Stomach (tissue), 9 donors: ENCODE data around the gene FBXW7. TPM values are rescaled to one million over a fixed set of nuclear protein-coding genes. Genes with fewer than 3 reads are reported as not detected.

Experiments used
- DNase-seq, 2 donors: peaks; one replicate each; pipeline versions ENCODE4 v3.0.0 to v3.0.0-alpha.2; 2013 to 2019
- H3K27ac ChIP-seq, 5 donors: fragments of 200-600 bp in 4 of 5; sonication (generic) in 4 of 5; one replicate each; pipeline ENCODE4 v1.5.1; 2013 to 2019; ENCODE audit warnings: mild to moderate bottlenecking in 1 of 5, moderate library complexity in 1 of 5
- H3K27me3 ChIP-seq, 3 donors: fragments of 200-600 bp; sonication (generic); one replicate each; pipeline ENCODE4 v1.5.1; 2017 to 2019; ENCODE audit warnings: mixed run types in 1 of 3
- H3K36me3 ChIP-seq, 4 donors: fragments of 200-600 bp; sonication (generic); 1 replicate in 3 of 4; 2 replicates in 1 of 4; pipeline ENCODE4 v1.5.1; 2016 to 2019
- H3K4me1 ChIP-seq, 4 donors: fragments of 200-600 bp; sonication (generic); one replicate each; pipeline ENCODE4 v1.5.1; 2016 to 2019
- H3K4me3 ChIP-seq, 4 donors: fragments of 200-600 bp; sonication (generic) in 3 of 4; one replicate each; pipeline ENCODE4 v1.5.1; 2016 to 2019; ENCODE audit warnings: mild to moderate bottlenecking in 1 of 4
- H3K9me3 ChIP-seq, 4 donors: fragments of 200-600 bp; sonication (generic); one replicate each; pipeline ENCODE4 v1.5.1; 2016 to 2019
- CTCF ChIP-seq, 7 experiments: fragments of 450-650 bp in 4 of 7; fragments of 200-600 bp in 3 of 7; sonication (generic) in 3 of 7; IDR thresholded peaks; one replicate each; pipeline ENCODE4 v1.5.1; 2016 to 2019; ENCODE audit warnings: antibody characterized with exemption in 7 of 7, control low read depth in 2 of 7, mild to moderate bottlenecking in 1 of 7
- EP300 ChIP-seq: sonication (generic); formaldehyde crosslinking; IDR thresholded peaks from one replicate; pipeline ENCODE4 v1.6.1; 2017; ENCODE audit warnings: antibody characterized with exemption
- POLR2A ChIP-seq, 4 donors: fragments of 450-650 bp; IDR thresholded peaks; one replicate each; pipeline ENCODE4 v1.6.1; 2016; ENCODE audit warnings: antibody characterized with exemption in 4 of 4, control low read depth in 2 of 4, mild to moderate bottlenecking in 1 of 4, moderate library complexity in 1 of 4
- POLR2AphosphoS5 ChIP-seq, 3 donors: sonication (generic); formaldehyde crosslinking; IDR thresholded peaks; one replicate each; pipeline ENCODE4 v1.6.1; 2016; ENCODE audit warnings: antibody characterized with exemption in 3 of 3
- WGBS, 5 donors: extraction: QIAGEN DNeasy Blood & Tissue Kit in 3 of 5; methylation state at CpG; one replicate each; pipeline versions ENCODE4 v1.1.5 to v1.1.7; 2013 to 2018; 5-methylcytosine and 5-hydroxymethylcytosine counted together
- intact Hi-C: fragments of 100-400 bp; cut with DNase I; formaldehyde crosslinking; loops from one replicate; pipeline ENCODE4 v1.15.1; 2023; ENCODE audit warnings: low total_unique reads
- polyA plus RNA-seq, 3 donors: library from polyadenylated mRNA; stranded (reverse); fragments of 200-250 nt; gene quantifications; one replicate each; pipeline ENCODE4 v1.2.3, GENCODE V29; 2013
- total RNA-seq, 5 donors: library from RNA; depleted of rRNA; stranded (reverse); fragments of >200 nt; gene quantifications; one replicate each; pipeline versions ENCODE4 v1.1.0 to v1.2.3, GENCODE V29; 2014 to 2016
- donor health status: healthy with polysubstance abuse.
- donor health status: Bipolar disorder and iron deficiency.
- donor health status: healthy.

FBXW7 gene
- total and polyA plus RNA-seq, 8 donors = 8.7 to 119 (median 25.1) TPM

GRCh38 chr4:152478461-152479237, 57.2 kb downstream of the FBXW7 start:
- Histone ChIP-seq H3K36me3 (no peaks in the 10 kb centered on the region), H3K27ac (no peak overlapping the region), H3K4me1 (peaks cover 0 to 26% (median 9%) of the 10 kb centered on the region in 4 donors), H3K4me3 (no peak overlapping the region), H3K9me3 (no peaks in the 10 kb centered on the region), H3K27me3 (no peaks in the 10 kb centered on the region)
- intact Hi-C loops = no loop called here
- 82 to 89% (median 86%) methylated on average over 3 of the region's 3 CpGs for WGBS, 5 donors
- no peak for DNase-seq
- no peak for TF ChIP-seq POLR2AphosphoS5 (IDR thresholded peaks at IDR 0.05)
- no peak for TF ChIP-seq CTCF (IDR thresholded peaks at IDR 0.05)
- TF ChIP-seq POLR2A (IDR thresholded peaks at IDR 0.05) = no peak
- TF ChIP-seq EP300 = no peak

GRCh38 chr4:152476796-152477195, 59.1 kb downstream of the FBXW7 start:
- Histone ChIP-seq H3K27ac (no peak overlapping the region), H3K27me3 (no peaks in the 10 kb centered on the region), H3K9me3 (no peaks in the 10 kb centered on the region), H3K4me3 (no peak overlapping the region), H3K4me1 (peaks cover 0 to 26% (median 7%) of the 10 kb centered on the region in 4 donors), H3K36me3 (no peaks in the 10 kb centered on the region)
- intact Hi-C loops = no loop called here
- 85 to 94% (median 93%) methylated on average over 2 of the region's 2 CpGs for WGBS, 5 donors
- no peak for TF ChIP-seq EP300
- TF ChIP-seq POLR2A (IDR thresholded peaks at IDR 0.05) = no peak
- TF ChIP-seq POLR2AphosphoS5 (IDR thresholded peaks at IDR 0.05) = no peak
- no peak for TF ChIP-seq CTCF (IDR thresholded peaks at IDR 0.05)
- no peak for DNase-seq

- no peaks in the 10 kb centered on the region for H3K9me3 ChIP-seq
- H3K4me1 ChIP-seq = peaks cover 0 to 21% (median 7%) of the 10 kb centered on the region in 4 donors
- TF ChIP-seq EP300 (no peak), POLR2AphosphoS5 (IDR thresholded peaks at IDR 0.05) (no peak), CTCF (IDR thresholded peaks at IDR 0.05) (no peak), POLR2A (IDR thresholded peaks at IDR 0.05) (no peak)
- no peaks in the 10 kb centered on the region for H3K27me3 ChIP-seq
- intact Hi-C loops = no loop called here
- no peak overlapping the region for H3K4me3 ChIP-seq
- H3K27ac ChIP-seq = no peak overlapping the region
- DNase-seq = no peak
- WGBS, 5 donors = 91 to 97% (median 95%) methylated on average over 3 of the region's 3 CpGs
- no peaks in the 10 kb centered on the region for H3K36me3 ChIP-seq
Observed at GRCh38 chr4:152471251-152471792, 64.6 kb downstream of the FBXW7 start.

GRCh38 chr4:152468408-152468807, 67.5 kb downstream of the FBXW7 start:
- intact Hi-C loops = no loop called here
- DNase-seq = no peak
- TF ChIP-seq POLR2A (IDR thresholded peaks at IDR 0.05) = no peak
- TF ChIP-seq CTCF (IDR thresholded peaks at IDR 0.05) = no peak
- no peak for TF ChIP-seq POLR2AphosphoS5 (IDR thresholded peaks at IDR 0.05)
- no peak for TF ChIP-seq EP300
- Histone ChIP-seq H3K27me3 (no peaks in the 10 kb centered on the region), H3K9me3 (no peaks in the 10 kb centered on the region), H3K4me1 (peaks cover 9 to 40% (median 16%) of the 10 kb centered on the region in 4 donors), H3K36me3 (no peaks in the 10 kb centered on the region), H3K4me3 (no peak overlapping the region), H3K27ac (no peak overlapping the region)
- WGBS, 5 donors = 68 to 97% (median 88%) methylated on average over 1 of the region's 1 CpG
